Smooth muscle cell (in vitro differentiated cells): ENCODE data around the gene LRRC45. TPM values are rescaled to one million over a fixed set of nuclear protein-coding genes. Genes with fewer than 3 reads are reported as not detected.

Experiments used
- DNase-seq: peaks from one replicate; lab custom pipeline; 2025; ENCODE audit not compliant: unreplicated experiment; lab: John Stamatoyannopoulos, UW
- H2AFZ ChIP-seq: fragments of 200-600 bp; sonication (generic); 2 replicates; pipeline ENCODE4 v1.6.0; 2016; ENCODE audit warnings: antibody characterized with exemption, low read depth, mild to moderate bottlenecking
- H3F3A ChIP-seq: fragments of 200-600 bp; sonication (generic); 2 replicates; pipeline ENCODE4 v1.6.0; 2017; ENCODE audit warnings: antibody characterized with exemption, low read depth
- H3K27ac ChIP-seq: fragments of 200-600 bp; sonication (generic); 2 replicates; pipeline ENCODE4 v1.5.1; 2016; ENCODE audit warnings: low read depth, mild to moderate bottlenecking
- H3K27me3 ChIP-seq: fragments of 200-600 bp; sonication (generic); 2 replicates; pipeline ENCODE4 v1.6.1; 2016; ENCODE audit warnings: low read depth, mild to moderate bottlenecking
- H3K36me3 ChIP-seq: fragments of 200-600 bp; sonication (generic); 2 replicates; pipeline ENCODE4 v1.5.1; 2016; ENCODE audit warnings: low read depth
- H3K4me1 ChIP-seq: fragments of 200-600 bp; sonication (generic); 2 replicates; pipeline ENCODE4 v1.5.1; 2016; ENCODE audit warnings: low read depth
- H3K4me2 ChIP-seq: fragments of 200-600 bp; sonication (generic); 2 replicates; pipeline ENCODE4 v1.6.0; 2016; ENCODE audit warnings: mild to moderate bottlenecking
- H3K4me3 ChIP-seq: fragments of 200-600 bp; sonication (generic); 2 replicates; pipeline ENCODE4 v1.5.1; 2016; ENCODE audit warnings: mild to moderate bottlenecking
- H3K79me2 ChIP-seq: fragments of 200-600 bp; sonication (generic); 2 replicates; pipeline ENCODE4 v1.6.0; 2016; ENCODE audit warnings: low read depth, mild to moderate bottlenecking
- H3K9ac ChIP-seq: fragments of 200-600 bp; sonication (generic); 2 replicates; pipeline ENCODE4 v1.6.0; 2016; ENCODE audit warnings: low read depth
- H3K9me3 ChIP-seq: fragments of 200-600 bp; sonication (generic); replicated peaks from 2 replicates; pipeline ENCODE4 v1.5.1; 2016; ENCODE audit warnings: low read depth
- H4K20me1 ChIP-seq: fragments of 200-600 bp; sonication (generic); 2 replicates; pipeline ENCODE4 v1.6.0; 2016; ENCODE audit warnings: low read depth
- CTCF ChIP-seq: fragments of 200-600 bp; sonication (generic); IDR thresholded peaks from 2 replicates; pipeline ENCODE4 v1.5.1; 2017; ENCODE audit warnings: borderline replicate concordance, mild to moderate bottlenecking, antibody characterized with exemption; ENCODE audit not compliant: insufficient read depth, poor library complexity, severe bottlenecking
- WGBS: methylation state at CpG from one replicate; pipeline ENCODE4 v1.1.7; 2016; ENCODE audit warnings: low lambda C conversion rate; 5-methylcytosine and 5-hydroxymethylcytosine counted together
- polyA plus RNA-seq: library from polyadenylated mRNA; unstranded; fragments of >200 nt; fragmentation: Nextera tagmentation; extraction: Ambion mirVana; gene quantifications from 2 replicates; pipeline ENCODE4 v1.2.1, GENCODE V29; 2016
- total RNA-seq: library from RNA; depleted of rRNA; stranded (reverse); fragments of >200 nt; gene quantifications from 2 replicates; pipeline ENCODE4 v1.2.3, GENCODE V29; 2014

LRRC45 gene
- total and polyA plus RNA-seq, 2 experiments from 2014 or later: 9.6 to 13.5 TPM

GRCh38 chr17:82041144-82041814, 18.2 kb downstream of the LRRC45 start:
- Histone ChIP-seq H3K27me3 (no peaks in the 10 kb centered on the region), H3K4me3 (no peak overlapping the region), H3K9ac (no peak overlapping the region), H4K20me1 (no peaks in the 10 kb centered on the region), H3K4me1 (peaks cover 6% of the 10 kb centered on the region), H3K9me3 (no peaks in the 10 kb centered on the region), H3F3A (no peaks in the 10 kb centered on the region), H3K27ac (no peak overlapping the region), H3K79me2 (no peaks in the 10 kb centered on the region), H3K36me3 (no peaks in the 10 kb centered on the region), H2AFZ (no peak overlapping the region), H3K4me2 (no peak overlapping the region)
- WGBS: 85% methylated on average over 17 of the region's 17 CpGs
- no peak for DNase-seq
- no peak for TF ChIP-seq CTCF

- Histone ChIP-seq H4K20me1 (no peaks in the 10 kb centered on the region), H3F3A (no peaks in the 10 kb centered on the region), H3K4me3 (no peak overlapping the region), H3K4me2 (no peak overlapping the region), H3K27me3 (no peaks in the 10 kb centered on the region), H3K27ac (no peak overlapping the region), H3K36me3 (no peaks in the 10 kb centered on the region), H3K79me2 (no peaks in the 10 kb centered on the region), H3K9ac (no peak overlapping the region), H3K9me3 (no peaks in the 10 kb centered on the region), H2AFZ (no peak overlapping the region), H3K4me1 (no peaks in the 10 kb centered on the region)
- TF ChIP-seq CTCF: no peak
- no peak for DNase-seq
- 93% methylated on average over 9 of the region's 9 CpGs for WGBS
These were observed 19.5 kb downstream of the LRRC45 start for GRCh38 chr17:82042649-82043048.

- Histone ChIP-seq H3K27me3 (no peaks in the 10 kb centered on the region), H3K4me2 (no peak overlapping the region), H3K4me3 (no peak overlapping the region), H3K36me3 (no peaks in the 10 kb centered on the region), H3K27ac (no peak overlapping the region), H4K20me1 (no peaks in the 10 kb centered on the region), H2AFZ (no peak overlapping the region), H3K9me3 (no peaks in the 10 kb centered on the region), H3K79me2 (no peaks in the 10 kb centered on the region), H3F3A (no peaks in the 10 kb centered on the region), H3K4me1 (no peaks in the 10 kb centered on the region), H3K9ac (no peak overlapping the region)
- 76% methylated on average over 16 of the region's 16 CpGs for WGBS
- no peak for TF ChIP-seq CTCF
- DNase-seq: no peak
These were observed 20.4 kb downstream of the LRRC45 start for GRCh38 chr17:82043507-82043906.

- Histone ChIP-seq H3K36me3 (no peaks in the 10 kb centered on the region), H3K27me3 (no peaks in the 10 kb centered on the region), H3K27ac (no peak overlapping the region), H3K4me3 (no peak overlapping the region), H3F3A (no peaks in the 10 kb centered on the region), H4K20me1 (no peaks in the 10 kb centered on the region), H3K9me3 (no peaks in the 10 kb centered on the region), H3K4me2 (no peak overlapping the region), H3K9ac (no peak overlapping the region), H3K79me2 (peaks cover 4% of the 10 kb centered on the region), H2AFZ (no peak overlapping the region), H3K4me1 (peaks cover 6% of the 10 kb centered on the region)
- WGBS: 95% methylated on average over 14 of the region's 14 CpGs
- no peak for DNase-seq
- no peak for TF ChIP-seq CTCF
These were observed 22.9 kb downstream of the LRRC45 start for GRCh38 chr17:82045936-82046484.
